OCI-LY3 (cell line): Measurements from ENCODE around the gene RIPPLY1.

Experiments used
- EZH2phosphoT487 ChIP-seq: fragments of 200-600 bp; shearing (Covaris generic); IDR thresholded peaks from 2 replicates; pipeline ENCODE4 v1.6.1; 2018; ENCODE audit warnings: antibody characterized with exemption, mixed run types, low read depth
- TF ChIP-seq, protein P1 (sequence below): fragments of 200-600, 300-600 bp; sonication (generic); IDR thresholded peaks from 2 replicates; pipeline ENCODE4 v1.5.1; 2014; ENCODE audit warnings: antibody characterized with exemption, low read length, low read depth

DNA sequence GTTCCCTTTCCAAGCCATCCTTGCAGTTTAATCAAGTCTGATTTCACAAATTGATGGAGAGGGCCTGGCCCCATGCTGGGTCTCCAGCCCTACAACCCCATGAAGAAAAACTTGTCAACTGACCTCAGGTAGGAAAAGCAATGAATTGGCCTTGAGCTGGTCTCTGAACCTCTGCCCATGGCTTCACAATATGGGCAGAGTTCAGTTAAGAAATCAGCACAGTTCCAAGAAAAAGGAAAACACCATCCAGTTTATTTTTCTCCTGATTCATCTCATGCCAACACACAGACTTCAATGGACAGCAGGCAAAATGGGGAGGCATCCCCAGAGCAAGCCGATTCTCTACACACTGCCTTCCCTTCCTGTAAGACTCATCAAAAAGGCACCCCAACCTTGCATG, 3.3 kb downstream of the RIPPLY1 start:
- TF ChIP-seq, protein P1, sequence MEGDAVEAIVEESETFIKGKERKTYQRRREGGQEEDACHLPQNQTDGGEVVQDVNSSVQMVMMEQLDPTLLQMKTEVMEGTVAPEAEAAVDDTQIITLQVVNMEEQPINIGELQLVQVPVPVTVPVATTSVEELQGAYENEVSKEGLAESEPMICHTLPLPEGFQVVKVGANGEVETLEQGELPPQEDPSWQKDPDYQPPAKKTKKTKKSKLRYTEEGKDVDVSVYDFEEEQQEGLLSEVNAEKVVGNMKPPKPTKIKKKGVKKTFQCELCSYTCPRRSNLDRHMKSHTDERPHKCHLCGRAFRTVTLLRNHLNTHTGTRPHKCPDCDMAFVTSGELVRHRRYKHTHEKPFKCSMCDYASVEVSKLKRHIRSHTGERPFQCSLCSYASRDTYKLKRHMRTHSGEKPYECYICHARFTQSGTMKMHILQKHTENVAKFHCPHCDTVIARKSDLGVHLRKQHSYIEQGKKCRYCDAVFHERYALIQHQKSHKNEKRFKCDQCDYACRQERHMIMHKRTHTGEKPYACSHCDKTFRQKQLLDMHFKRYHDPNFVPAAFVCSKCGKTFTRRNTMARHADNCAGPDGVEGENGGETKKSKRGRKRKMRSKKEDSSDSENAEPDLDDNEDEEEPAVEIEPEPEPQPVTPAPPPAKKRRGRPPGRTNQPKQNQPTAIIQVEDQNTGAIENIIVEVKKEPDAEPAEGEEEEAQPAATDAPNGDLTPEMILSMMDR: no peak
- TF ChIP-seq EZH2phosphoT487: no peak
